Colon (tissue), 2 donors: ENCODE results near the gene REC114.

Source experiments
- FAIRE-seq: peaks from 2 replicates; lab custom pipeline; 2012; peaks lifted over from hg19 to GRCh38; lab: Jason Lieb, UNC
- donor health status: control.
- donor health status: control.

REC114 gene

GRCh38 chr15:73607405-73607804, 164.4 kb downstream of the REC114 start:
- no peak for FAIRE-seq

DNA sequence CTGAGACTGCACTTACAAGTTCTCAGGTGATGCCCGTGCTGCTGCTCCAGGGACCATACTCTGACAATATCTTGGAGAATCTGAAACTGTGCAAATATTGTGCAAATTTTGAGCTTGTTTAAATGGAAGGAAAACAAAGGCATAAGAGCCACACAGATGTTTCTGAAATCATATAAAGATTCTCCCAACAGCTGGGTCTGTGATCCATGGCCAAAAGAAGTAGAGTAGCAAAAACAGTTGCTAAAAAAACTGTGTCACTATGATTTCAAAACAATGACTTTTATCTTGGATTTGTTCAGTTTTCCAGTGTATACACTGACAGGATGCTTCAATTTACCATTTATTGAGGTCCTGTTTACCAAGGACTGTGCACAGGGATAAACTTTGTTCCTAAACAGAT, 164.9 kb downstream of the REC114 start:
- FAIRE-seq = no peak

DNA sequence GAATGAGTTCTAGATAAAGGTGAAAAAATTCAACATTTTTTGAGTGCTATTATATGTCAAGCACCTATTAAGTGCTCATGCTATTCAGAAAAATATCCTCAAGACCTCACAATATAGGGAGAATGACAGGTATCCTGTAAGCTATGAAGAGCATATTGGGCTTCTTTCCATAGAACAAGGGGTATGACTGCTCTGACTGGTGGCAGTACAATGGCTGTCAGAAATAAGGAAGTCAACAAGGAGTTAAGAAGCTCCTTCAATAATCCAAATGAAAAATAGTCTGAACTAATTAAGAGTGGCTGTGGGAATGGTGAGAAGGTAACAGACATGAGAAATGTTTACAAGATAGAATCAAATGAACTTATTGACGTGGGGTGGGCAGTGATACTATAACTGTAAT, 165.5 kb downstream of the REC114 start:
- FAIRE-seq = no peak

DNA sequence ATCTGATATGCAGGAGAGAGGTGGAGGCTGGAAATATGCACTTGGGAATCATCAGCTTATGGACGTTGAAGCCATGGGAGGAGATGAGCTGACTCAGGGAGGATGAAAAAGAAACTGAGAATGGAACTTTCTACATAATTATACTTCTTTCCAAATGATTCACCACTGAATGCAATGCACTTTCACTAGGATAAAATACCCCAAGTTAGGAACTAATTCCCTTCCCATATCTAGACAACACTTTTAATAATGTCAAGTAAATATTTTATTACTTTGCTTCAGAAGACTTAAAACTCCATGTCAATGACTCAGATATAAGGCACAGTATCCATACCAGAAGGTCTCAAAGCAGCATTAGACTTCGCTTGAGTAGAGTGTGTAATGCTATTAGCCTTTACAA, 166.0 kb downstream of the REC114 start:
- no peak for FAIRE-seq
